ENCODE results near the gene AGPAT2.

Gene AGPAT2

GRCh38 chr9:136668983-136669790 lies 18.1 kb downstream of the AGPAT2 start:
- DNase-seq (ENCODE audit: low read depth) = no peak
- no peak overlapping the region for H3K4me3 ChIP-seq (ENCODE audit: low read depth, low read length)
- no peak for TF ChIP-seq CTCF (IDR thresholded peaks at IDR 0.05; ENCODE audit: insufficient read depth, low read depth, low read length, missing control alignments)

DNA sequence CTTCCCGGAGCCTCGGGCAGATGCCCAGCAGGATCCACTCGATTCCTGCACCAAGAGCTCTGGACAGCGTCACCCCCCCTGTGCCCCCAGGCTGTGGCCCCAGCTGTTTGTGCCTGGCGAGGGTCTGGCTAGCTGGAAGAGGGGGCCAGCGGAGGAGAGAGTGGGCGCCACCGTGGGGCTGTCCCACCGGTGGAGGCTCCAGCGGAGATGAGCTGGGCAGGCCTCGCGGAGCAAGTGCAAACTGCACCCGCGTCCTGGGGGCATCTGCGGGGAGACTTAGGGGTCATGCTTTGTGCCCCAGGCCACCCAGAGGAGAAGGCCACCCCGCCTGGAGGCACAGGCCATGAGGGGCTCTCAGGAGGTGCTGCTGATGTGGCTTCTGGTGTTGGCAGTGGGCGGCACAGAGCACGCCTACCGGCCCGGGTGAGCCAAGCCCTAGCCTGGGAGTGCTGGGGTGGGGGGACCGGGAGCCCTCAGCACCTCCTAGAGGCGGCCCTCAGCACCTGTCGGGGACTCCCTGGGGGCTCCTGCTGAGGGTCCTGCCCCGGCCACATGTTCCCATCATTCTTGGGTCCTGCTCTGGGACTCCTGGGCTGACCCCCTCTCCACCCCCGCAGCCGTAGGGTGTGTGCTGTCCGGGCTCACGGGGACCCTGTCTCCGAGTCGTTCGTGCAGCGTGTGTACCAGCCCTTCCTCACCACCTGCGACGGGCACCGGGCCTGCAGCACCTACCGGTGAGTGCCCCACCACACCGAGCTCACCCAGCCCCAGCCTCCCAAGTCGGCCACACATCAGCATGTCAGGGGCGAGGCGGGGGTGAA lies 19.1 kb downstream of the AGPAT2 start:
- no peak for TF ChIP-seq CTCF (IDR thresholded peaks at IDR 0.05; ENCODE audit: insufficient read depth, low read depth, low read length, missing control alignments)
- DNase-seq (ENCODE audit: low read depth) = no peak
- no peak overlapping the region for H3K4me3 ChIP-seq (ENCODE audit: low read depth, low read length)

DNA sequence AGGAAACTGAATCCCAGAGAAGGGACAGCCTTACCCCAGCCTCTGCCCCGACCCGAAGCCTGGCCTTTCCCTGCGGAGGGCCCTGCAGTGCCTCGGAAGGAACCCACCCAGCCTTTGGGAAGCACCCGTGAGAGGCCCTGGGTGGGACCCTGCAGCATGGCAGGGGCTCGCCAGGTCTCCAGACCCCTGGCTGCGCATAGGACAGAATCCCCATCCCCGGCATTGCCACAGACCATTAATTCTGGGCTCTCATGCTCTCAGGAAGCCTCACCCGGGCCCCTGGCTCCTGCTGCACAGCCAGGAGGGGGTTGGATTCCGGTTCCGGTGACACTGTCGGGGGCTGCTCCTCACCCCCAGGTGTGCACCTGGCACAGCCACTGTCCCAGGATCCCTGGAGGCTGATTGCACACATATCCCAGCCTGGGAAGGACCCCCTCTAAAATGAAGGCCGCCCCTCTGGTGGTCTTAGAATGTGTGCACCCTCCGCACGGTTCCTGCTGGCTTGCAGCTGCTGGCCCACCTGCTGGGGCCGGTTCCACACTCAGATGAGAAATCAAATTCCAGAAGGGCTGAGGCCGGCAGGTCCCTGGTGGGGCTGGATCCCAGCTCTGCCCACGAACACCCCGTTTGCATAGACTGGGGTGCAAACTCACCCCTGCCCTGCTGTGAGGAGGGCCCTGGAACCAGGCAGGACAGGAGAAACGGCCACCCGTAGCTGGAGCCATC lies 19.9 kb downstream of the AGPAT2 start:
- no peak for TF ChIP-seq CTCF (IDR thresholded peaks at IDR 0.05; ENCODE audit: insufficient read depth, low read depth, low read length, missing control alignments)
- no peak overlapping the region for H3K4me3 ChIP-seq (ENCODE audit: low read depth, low read length)
- no peak for DNase-seq (ENCODE audit: low read depth)

DNA sequence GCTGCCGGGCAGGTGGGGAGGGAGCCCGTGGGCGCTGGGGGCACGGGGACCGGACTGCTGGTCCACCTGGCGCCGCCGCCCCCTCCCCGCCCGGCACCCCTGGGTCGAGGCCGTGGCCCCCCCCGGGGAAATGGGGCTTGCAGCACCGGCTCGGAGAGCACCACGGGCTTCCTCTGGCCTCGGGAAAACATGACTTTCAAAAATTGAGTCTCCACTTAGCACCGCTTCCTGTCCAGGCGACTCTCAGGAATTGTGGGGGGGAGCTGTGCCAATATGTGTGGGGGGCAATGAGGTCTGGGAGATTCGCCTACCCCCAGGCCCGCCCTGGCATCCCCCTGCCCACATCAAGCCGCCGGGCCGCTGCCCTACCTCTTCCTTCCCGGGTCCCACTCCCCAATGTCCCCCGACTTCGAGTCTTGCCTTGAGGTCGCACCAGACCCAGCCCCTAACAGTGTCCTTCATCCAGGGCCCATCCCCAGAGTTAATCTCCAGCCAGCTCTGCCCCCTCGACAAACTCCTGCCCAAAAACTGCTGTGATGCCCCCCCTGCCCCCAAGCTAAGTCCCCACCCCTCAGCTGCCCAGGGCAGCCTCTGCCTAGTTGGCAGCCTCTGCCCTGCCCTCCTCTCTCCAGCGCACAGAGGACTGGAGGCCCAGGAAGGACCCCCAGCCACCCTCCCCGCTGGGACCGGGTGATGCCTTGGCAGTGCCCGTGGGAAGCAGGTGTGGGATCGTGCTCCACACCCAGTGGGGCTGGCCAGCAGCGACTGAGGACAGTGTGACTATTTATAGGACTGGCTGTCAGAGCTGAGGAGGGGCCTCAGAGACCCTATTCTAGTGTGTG lies 20.7 kb downstream of the AGPAT2 start:
- H3K4me3 ChIP-seq (ENCODE audit: low read depth, low read length) = no peak overlapping the region
- TF ChIP-seq CTCF (IDR thresholded peaks at IDR 0.05; ENCODE audit: insufficient read depth, low read depth, low read length, missing control alignments) = no peak

DNA sequence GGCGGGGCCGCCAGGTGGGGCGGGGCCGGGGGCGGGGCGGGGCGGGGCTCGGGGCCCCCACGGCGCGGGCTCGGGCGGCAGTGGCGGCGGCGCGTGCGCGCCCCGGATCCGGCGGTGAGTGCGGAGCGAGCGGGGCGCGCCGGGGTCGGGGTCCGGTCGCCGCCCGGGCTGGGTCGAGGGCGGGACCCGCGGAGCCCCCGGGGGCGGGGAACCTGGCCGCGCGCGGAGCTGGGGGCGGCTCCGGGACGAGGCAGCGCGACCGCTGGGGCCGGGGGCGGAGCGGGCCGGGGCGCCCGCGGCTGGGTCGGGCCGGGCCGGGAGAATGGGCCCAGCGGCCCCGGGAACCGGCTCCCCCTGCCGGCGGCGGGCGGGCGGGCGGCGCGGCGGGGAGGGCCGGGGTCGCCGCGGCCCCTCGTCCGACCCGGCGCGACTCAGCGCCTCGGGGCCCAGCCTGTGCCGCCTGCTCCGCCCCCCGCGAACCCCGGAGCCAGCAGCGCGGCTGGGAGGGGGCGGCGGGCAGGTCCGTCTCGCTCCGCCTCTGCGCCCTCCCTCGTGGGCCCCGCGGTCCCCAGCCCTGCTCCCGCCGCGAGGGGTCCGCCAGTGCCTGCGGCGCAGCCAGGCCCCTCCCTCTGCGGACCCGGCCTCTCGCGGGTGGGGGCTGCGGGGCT lies 21.4 kb downstream of the AGPAT2 start:
- no peak overlapping the region for H3K4me3 ChIP-seq (ENCODE audit: low read depth, low read length)
- no peak for DNase-seq (ENCODE audit: low read depth)
- no peak for TF ChIP-seq CTCF (IDR thresholded peaks at IDR 0.05; ENCODE audit: insufficient read depth, low read depth, low read length, missing control alignments)

More for the DNA sequence above, 20.7 kb downstream of the AGPAT2 start:
- DNase-seq (ENCODE audit: low read depth) = no peak

Data from GM12865 (cell line).